Measurements from ENCODE around the gene WAC. TPM values are rescaled to one million over a fixed set of nuclear protein-coding genes. Genes with fewer than 3 reads are reported as not detected.

Gene WAC
- total RNA-seq, 2 experiments from 2014 or later = 128 to 132 TPM

DNA sequence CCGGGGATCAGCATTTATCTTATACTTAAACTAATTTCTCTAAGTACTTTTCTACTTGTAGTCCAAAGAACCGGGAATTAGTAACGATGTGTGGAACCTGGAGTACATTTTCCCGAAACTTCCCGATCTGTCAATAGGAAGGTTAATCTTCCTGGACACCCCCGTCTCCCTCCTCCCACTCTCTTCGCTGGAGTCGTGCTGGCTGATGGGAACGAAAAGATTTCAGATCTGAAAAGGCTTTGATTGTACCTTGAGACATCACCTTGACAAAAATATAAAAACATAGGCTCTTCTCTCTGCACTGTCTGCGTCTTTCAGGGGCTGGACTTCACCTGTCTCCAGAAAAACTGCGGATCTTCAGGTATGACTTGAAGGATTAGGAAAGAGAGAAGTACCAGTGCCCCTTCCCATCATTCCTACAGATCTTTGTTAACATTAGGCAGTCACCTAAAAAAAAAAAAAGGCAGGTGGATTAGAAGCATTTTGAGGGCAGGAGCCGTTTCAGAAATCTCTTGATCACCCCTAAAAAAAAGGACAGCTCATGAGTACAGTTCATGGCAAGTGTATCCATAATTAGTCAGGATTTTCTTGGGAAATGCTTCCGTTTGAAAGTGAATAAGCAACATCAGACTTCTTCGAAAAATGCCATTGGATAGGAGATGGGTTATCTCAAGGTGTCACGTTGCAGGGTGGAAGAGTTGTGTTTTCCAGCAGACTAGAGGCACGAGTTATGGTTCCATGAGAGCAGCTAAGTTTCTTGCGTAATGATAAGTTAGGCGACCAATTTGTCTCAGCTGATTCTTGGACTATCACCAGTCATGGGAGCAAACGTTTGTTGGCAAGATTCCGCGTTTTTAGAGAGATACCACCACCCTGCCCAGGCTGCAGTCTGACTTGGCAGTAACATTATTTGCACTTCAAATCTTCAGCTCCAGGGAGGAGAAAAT lies 136.6 kb downstream of the WAC start:
- ChIA-PET CTCF (no interaction called here), POLR2A (no interaction called here)
- no peak for DNase-seq

More for the DNA sequence above, 136.6 kb downstream of the WAC start:
- Mint-ChIP-seq H3K27ac (no peak overlapping the region), H3K36me3 (ENCODE audit: low read depth) (no peaks in the 10 kb centered on the region), H3K9me3 (no peaks in the 10 kb centered on the region), H3K4me3 (peak overlapping the region; percentile 74), H3K4me1 (peaks cover 14% of the 10 kb centered on the region), H3K27me3 (peaks cover 60% of the 10 kb centered on the region)

Other genes with a start within 250 kb of the WAC start
- gene MPP7, start 230.1 kb upstream of the WAC start, total RNA-seq = 1 to 10 TPM; 4.0 to 4.3 TPM
- gene BAMBI, start 144.4 kb downstream of the WAC start, total RNA-seq = under 1 TPM; 0.20 to 0.23 TPM